ENCODE results near the gene MAP1B. TPM values are rescaled to one million over a fixed set of nuclear protein-coding genes. Genes with fewer than 3 reads are reported as not detected.

Gene MAP1B
- total and polyA plus RNA-seq, 10 of the 15 experiments (the other 5 are each of a cell fraction or from before 2014, with no cell fraction given), result 0.02 to 0.81 (median 0.06) TPM; not detected in 1

- POLR2A ChIA-PET, result no interaction called here
- H3K4me1 ChIP-seq (ENCODE audit: control insufficient read depth, insufficient read depth, low read length), result no peaks in the 10 kb centered on the region
Measured at GRCh38 chr5:72152545-72152944, 45.3 kb downstream of the MAP1B start.

More at GRCh38 chr5:72152545-72152944, 45.3 kb downstream of the MAP1B start:
- no TSS peak for BruUV-seq (replicated peaks)
- no peak overlapping the region for H3K4me2 ChIP-seq (ENCODE audit: control insufficient read depth, insufficient read depth)
- RAD21 ChIA-PET (ENCODE audit: unreplicated experiment), result no interaction called here
- FAIRE-seq, result no peak
- no peaks in the 10 kb centered on the region; a peak in 2 of 4 replicates for H3K27me3 ChIP-seq (replicated peaks in 1 of 2; ENCODE audit: control insufficient read depth in 2 of 2, insufficient read depth in 2 of 2, low read length in 1 of 2)
- H4K20me1 ChIP-seq (ENCODE audit: control insufficient read depth, insufficient read depth), result no peaks in the 10 kb centered on the region
- no peak overlapping the region for H3K9ac ChIP-seq (ENCODE audit: control insufficient read depth, insufficient read depth, low read length)
- no peak for DNase-seq (ENCODE audit: low read depth, low spot score)
- no peak for ATAC-seq
- H2AFZ ChIP-seq (ENCODE audit: control insufficient read depth, low read depth, low read length), result no peak overlapping the region
- CTCF ChIA-PET, result no interaction called here
- in situ Hi-C loops (cut with MboI) (no loop called here), intact Hi-C loops (cut with micrococcal nuclease; ENCODE audit: unreplicated experiment) (no loop called here)
- H3K27ac ChIP-seq (ENCODE audit: control insufficient read depth, insufficient read depth), result no peak overlapping the region
- WGBS (ENCODE audit: insufficient coverage, insufficient replicate concordance, low lambda C conversion rate, missing lambda C conversion rate), result 60% methylated on average over 8 of the region's 8 CpGs
- TF ChIP-seq ZZZ3 (IDR thresholded peaks at IDR 0.05; ENCODE audit: control insufficient read depth, insufficient read length, low read depth), result no peak
- TF ChIP-seq CEBPZ (IDR thresholded peaks at IDR 0.05; ENCODE audit: low read depth, low read length), result no peak
- no peak for TF ChIP-seq RUNX3 (IDR thresholded peaks at IDR 0.05; ENCODE audit: low read length)
- no peak for TF ChIP-seq ZBTB33 (IDR thresholded peaks at IDR 0.05)
- no peak for TF ChIP-seq PAX8 (IDR thresholded peaks at IDR 0.05)
- no peak for TF ChIP-seq IRF5 (IDR thresholded peaks at IDR 0.05; ENCODE audit: borderline replicate concordance)
- TF ChIP-seq SIN3A (IDR thresholded peaks at IDR 0.05; ENCODE audit: low read depth, low read length), result no peak
- H3K4me3 ChIP-seq, result no peak overlapping the region
- H3K36me3 ChIP-seq (ENCODE audit: control insufficient read depth in 2 of 2, insufficient read depth in 2 of 2, low read length in 1 of 2), result no peaks in the 10 kb centered on the region
- H3K79me2 ChIP-seq (ENCODE audit: control insufficient read depth, insufficient read depth, low read length), result no peaks in the 10 kb centered on the region
- no peaks in the 10 kb centered on the region for H3K9me3 ChIP-seq (replicated peaks; ENCODE audit: control insufficient read depth, insufficient read depth, low read length)
- SMC1A ChIA-PET (ENCODE audit: uncharacterized antibody, unreplicated experiment), result no interaction called here

Measured in GM12878 (cell line).